Lower lobe of right lung (tissue), 2 donors: ENCODE measurements around the gene GNB1L. TPM values are rescaled to one million over a fixed set of nuclear protein-coding genes. Genes with fewer than 3 reads are reported as not detected.

Source experiments
- ATAC-seq, 2 donors: fragments of 200-7000 bp; cut with Tn5 transposase; one replicate each; pipeline ENCODE4 v1.9.1; 2020 to 2022; ENCODE audit warnings: mild to moderate bottlenecking in 2 of 2, moderate library complexity in 2 of 2
- DNase-seq: peaks from one replicate; pipeline ENCODE4 v3.0.0-alpha.2; 2020
- H3K27ac ChIP-seq: fragments of 200-600 bp; one replicate; pipeline ENCODE4 v1.8.0; 2022
- H3K27me3 ChIP-seq: fragments of 200-600 bp; one replicate; pipeline ENCODE4 v1.8.0; 2022; ENCODE audit warnings: low read depth
- H3K36me3 ChIP-seq: fragments of 200-600 bp; one replicate; pipeline ENCODE4 v1.8.0; 2022; ENCODE audit warnings: mild to moderate bottlenecking
- H3K4me1 ChIP-seq: fragments of 200-600 bp; one replicate; pipeline ENCODE4 v1.8.0; 2022
- H3K4me3 ChIP-seq: fragments of 200-600 bp; one replicate; pipeline ENCODE4 v1.8.0; 2022; ENCODE audit warnings: mild to moderate bottlenecking
- H3K9me3 ChIP-seq: fragments of 200-600 bp; one replicate; pipeline ENCODE4 v1.8.0; 2022
- intact Hi-C: fragments of 100-400 bp; cut with DNase I; formaldehyde crosslinking; loops from one replicate; pipeline ENCODE4 v1.11.0; 2022
- total RNA-seq: library from RNA; stranded (reverse); fragmentation: NEBNext Ultra II Directional; extraction: Animal tissue kit (Norgen Biotek cat#: 25700); gene quantifications from one replicate; pipeline ENCODE4 v1.2.1, GENCODE V29; 2021
- TF ChIP-seq, protein P1 (sequence below): fragments of 200-600 bp; IDR thresholded peaks from one replicate; pipeline ENCODE4 v1.8.0; 2022; ENCODE audit warnings: antibody characterized with exemption, mild to moderate bottlenecking
- donor health status: DM: no; HTN: yes; CAD: no; lungs with severe emphysema.

Gene GNB1L
- total RNA-seq, 1 donor from 2014 or later, result 6.0 TPM

DNA sequence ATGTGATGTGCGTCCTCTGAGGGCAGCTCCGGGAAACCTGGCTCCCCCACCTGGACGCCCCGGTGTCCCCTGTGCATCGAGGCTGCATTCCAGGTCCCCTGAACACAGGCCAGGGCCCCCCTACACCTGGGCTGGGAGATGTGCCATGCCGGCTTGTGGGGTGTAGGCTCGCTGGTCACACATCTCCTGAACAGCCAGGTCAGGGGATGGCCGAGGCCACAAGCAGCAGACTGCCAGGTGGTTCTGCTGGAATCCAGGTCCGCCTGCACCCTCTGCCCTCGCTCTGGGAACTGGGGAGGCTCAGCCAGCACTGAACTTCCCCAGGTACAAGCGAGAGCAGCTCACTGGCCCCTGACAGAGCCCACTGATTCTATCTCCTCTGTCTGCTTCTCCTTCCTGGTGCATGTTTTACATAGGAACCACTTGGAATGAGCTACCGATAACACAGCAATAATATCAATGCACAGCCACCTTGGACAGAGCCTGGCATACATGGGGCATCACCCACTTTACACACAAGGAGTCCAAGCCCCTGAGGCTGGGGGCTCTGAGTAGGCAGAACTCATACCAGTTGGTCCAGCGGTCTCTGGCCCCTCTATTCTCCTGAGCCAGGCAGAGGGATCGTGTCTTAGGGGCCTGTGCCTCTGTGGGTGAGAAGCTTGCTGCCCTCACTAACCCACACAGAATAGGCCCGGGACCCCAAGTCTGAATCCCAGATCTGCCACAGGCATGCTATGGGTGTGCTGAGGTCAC is 47.3 kb downstream of the GNB1L start:
- Histone ChIP-seq H3K27ac (no peak overlapping the region), H3K4me1 (peaks cover 9% of the 10 kb centered on the region), H3K36me3 (peaks cover 5% of the 10 kb centered on the region), H3K27me3 (no peaks in the 10 kb centered on the region), H3K4me3 (no peak overlapping the region), H3K9me3 (no peaks in the 10 kb centered on the region)
- ATAC-seq (no peak), DNase-seq (peak; percentile 46)
- TF ChIP-seq, protein P1, sequence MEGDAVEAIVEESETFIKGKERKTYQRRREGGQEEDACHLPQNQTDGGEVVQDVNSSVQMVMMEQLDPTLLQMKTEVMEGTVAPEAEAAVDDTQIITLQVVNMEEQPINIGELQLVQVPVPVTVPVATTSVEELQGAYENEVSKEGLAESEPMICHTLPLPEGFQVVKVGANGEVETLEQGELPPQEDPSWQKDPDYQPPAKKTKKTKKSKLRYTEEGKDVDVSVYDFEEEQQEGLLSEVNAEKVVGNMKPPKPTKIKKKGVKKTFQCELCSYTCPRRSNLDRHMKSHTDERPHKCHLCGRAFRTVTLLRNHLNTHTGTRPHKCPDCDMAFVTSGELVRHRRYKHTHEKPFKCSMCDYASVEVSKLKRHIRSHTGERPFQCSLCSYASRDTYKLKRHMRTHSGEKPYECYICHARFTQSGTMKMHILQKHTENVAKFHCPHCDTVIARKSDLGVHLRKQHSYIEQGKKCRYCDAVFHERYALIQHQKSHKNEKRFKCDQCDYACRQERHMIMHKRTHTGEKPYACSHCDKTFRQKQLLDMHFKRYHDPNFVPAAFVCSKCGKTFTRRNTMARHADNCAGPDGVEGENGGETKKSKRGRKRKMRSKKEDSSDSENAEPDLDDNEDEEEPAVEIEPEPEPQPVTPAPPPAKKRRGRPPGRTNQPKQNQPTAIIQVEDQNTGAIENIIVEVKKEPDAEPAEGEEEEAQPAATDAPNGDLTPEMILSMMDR, result no peak
- intact Hi-C loops, result no loop called here

GRCh38 chr22:19806213-19807160 is 48.2 kb downstream of the GNB1L start:
- DNase-seq (peak; percentile 82), ATAC-seq (peak; percentile 79 to 87)
- Histone ChIP-seq H3K4me3 (no peak overlapping the region), H3K9me3 (no peaks in the 10 kb centered on the region), H3K27me3 (no peaks in the 10 kb centered on the region), H3K4me1 (peaks cover 9% of the 10 kb centered on the region), H3K36me3 (no peaks in the 10 kb centered on the region), H3K27ac (no peak overlapping the region)
- intact Hi-C loops, result no loop called here
- TF ChIP-seq, protein P1, result no peak

GRCh38 chr22:19805821-19806212 is 48.9 kb downstream of the GNB1L start:
- Histone ChIP-seq H3K4me3 (no peak overlapping the region), H3K27ac (no peak overlapping the region), H3K36me3 (no peaks in the 10 kb centered on the region), H3K9me3 (no peaks in the 10 kb centered on the region), H3K4me1 (peaks cover 9% of the 10 kb centered on the region), H3K27me3 (no peaks in the 10 kb centered on the region)
- TF ChIP-seq, protein P1, result no peak
- peak; percentile 23 for DNase-seq
- ATAC-seq, result no peak
- intact Hi-C loops, result no loop called here

- no peak for ATAC-seq
- Histone ChIP-seq H3K4me1 (peaks cover 9% of the 10 kb centered on the region), H3K36me3 (no peaks in the 10 kb centered on the region), H3K27ac (no peak overlapping the region), H3K9me3 (no peaks in the 10 kb centered on the region), H3K27me3 (no peaks in the 10 kb centered on the region), H3K4me3 (no peak overlapping the region)
- TF ChIP-seq, protein P1, result no peak
- intact Hi-C loops, result no loop called here
- DNase-seq, result peak; percentile 27
Measured at GRCh38 chr22:19803736-19804267, 50.9 kb downstream of the GNB1L start.

DNA sequence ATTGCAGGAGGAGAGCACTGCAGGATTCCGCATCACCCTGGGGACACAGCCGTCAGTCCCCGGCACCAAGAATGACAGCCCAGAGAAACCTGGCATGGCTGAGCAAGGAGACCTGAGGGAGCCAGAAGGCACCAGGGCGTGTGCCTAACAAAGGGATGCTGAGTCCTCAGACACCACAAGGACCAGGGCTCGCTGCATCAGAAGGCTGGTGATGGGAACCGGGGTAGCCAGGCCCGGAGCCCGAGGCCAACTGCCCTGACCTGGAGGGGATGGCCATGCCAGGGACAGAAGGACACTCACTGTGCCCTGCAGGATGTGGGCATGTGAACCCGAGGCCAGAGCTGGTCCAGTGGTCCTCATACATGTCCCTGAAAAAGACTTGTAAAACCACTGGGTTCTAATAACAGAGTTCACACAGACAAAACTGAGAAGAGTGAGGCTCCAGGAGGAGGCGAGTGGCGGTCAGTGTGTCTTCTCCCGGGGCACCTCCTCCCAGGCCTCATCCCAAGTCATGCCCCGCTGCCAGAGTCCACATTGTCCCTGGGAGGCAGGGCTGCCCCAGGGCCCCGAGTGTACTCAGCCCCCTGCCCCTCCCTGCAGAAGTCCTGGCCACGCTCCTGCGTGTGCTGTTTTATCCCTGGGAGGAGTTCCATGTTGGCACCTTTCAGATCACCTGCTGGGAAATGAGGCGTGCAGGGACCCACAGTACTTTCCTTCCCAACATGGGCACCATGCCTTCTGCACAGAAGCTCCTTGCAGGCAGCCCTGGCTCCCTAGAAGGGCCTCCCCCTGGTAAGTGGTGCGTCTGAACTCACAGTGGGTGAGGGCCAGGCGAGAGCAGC is 51.6 kb downstream of the GNB1L start:
- intact Hi-C loops, result no loop called here
- Histone ChIP-seq H3K27ac (no peak overlapping the region), H3K36me3 (no peaks in the 10 kb centered on the region), H3K9me3 (no peaks in the 10 kb centered on the region), H3K4me3 (no peak overlapping the region), H3K27me3 (no peaks in the 10 kb centered on the region), H3K4me1 (peaks cover 9% of the 10 kb centered on the region)
- TF ChIP-seq, protein P1, result no peak
- ATAC-seq, result no peak
- DNase-seq, result peak; percentile 37
